ENCODE results near the gene EFEMP2.

Gene EFEMP2

GRCh38 chr11:65920372-65920802 is 47.8 kb upstream of the EFEMP2 start:
- Histone ChIP-seq H3K4me2 (ENCODE audit: low read depth, low read length, poor library complexity, severe bottlenecking) (peak overlapping the region; percentile 98), H3K9me2 (replicated peaks; ENCODE audit: low read depth, low read length) (no peaks in the 10 kb centered on the region), H3K36me3 (ENCODE audit: insufficient read depth, low read length) (peaks cover 8% of the 10 kb centered on the region; the same call in 1 of the 2 replicates), H2AFZ (ENCODE audit: low read length) (no peak overlapping the region), H3K79me2 (ENCODE audit: insufficient read depth, low read length) (peaks cover 43% of the 10 kb centered on the region), H3K4me3 (ENCODE audit: low read length, poor library complexity, severe bottlenecking) (peak overlapping the region; percentile 96), H3K4me1 (ENCODE audit: insufficient read depth, low read length, poor library complexity, severe bottlenecking) (peaks cover 33% of the 10 kb centered on the region), H3K27me3 (ENCODE audit: insufficient read depth, low read length, poor library complexity, severe bottlenecking) (no peaks in the 10 kb centered on the region), H3K9ac (ENCODE audit: low read depth, low read length, poor library complexity, severe bottlenecking) (peak overlapping the region; percentile 82), H4K20me1 (ENCODE audit: insufficient read depth, low read length, poor library complexity, severe bottlenecking) (peaks cover 15% of the 10 kb centered on the region), H3F3A (ENCODE audit: low read depth) (no peaks in the 10 kb centered on the region), H3K9me3 (ENCODE audit: insufficient read depth, low read depth, low read length) (no peaks in the 10 kb centered on the region)
- TF ChIP-seq EZH2phosphoT487 (IDR thresholded peaks at IDR 0.05; ENCODE audit: borderline replicate concordance), result no peak
- TF ChIP-seq, protein P1, sequence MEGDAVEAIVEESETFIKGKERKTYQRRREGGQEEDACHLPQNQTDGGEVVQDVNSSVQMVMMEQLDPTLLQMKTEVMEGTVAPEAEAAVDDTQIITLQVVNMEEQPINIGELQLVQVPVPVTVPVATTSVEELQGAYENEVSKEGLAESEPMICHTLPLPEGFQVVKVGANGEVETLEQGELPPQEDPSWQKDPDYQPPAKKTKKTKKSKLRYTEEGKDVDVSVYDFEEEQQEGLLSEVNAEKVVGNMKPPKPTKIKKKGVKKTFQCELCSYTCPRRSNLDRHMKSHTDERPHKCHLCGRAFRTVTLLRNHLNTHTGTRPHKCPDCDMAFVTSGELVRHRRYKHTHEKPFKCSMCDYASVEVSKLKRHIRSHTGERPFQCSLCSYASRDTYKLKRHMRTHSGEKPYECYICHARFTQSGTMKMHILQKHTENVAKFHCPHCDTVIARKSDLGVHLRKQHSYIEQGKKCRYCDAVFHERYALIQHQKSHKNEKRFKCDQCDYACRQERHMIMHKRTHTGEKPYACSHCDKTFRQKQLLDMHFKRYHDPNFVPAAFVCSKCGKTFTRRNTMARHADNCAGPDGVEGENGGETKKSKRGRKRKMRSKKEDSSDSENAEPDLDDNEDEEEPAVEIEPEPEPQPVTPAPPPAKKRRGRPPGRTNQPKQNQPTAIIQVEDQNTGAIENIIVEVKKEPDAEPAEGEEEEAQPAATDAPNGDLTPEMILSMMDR (conservative IDR thresholded peaks at IDR 0.05; ENCODE audit: low read length), result no peak

GRCh38 chr11:65919573-65920371 is 47.2 kb upstream of the EFEMP2 start:
- no peak for TF ChIP-seq EZH2phosphoT487 (IDR thresholded peaks at IDR 0.05; ENCODE audit: borderline replicate concordance)
- TF ChIP-seq, protein P1 (conservative IDR thresholded peaks at IDR 0.05; ENCODE audit: low read length), result no peak
- Histone ChIP-seq H3F3A (ENCODE audit: low read depth) (no peaks in the 10 kb centered on the region), H3K9me3 (ENCODE audit: insufficient read depth, low read depth, low read length) (no peaks in the 10 kb centered on the region), H2AFZ (ENCODE audit: low read length) (peak overlapping the region; percentile 94), H3K4me1 (ENCODE audit: insufficient read depth, low read length, poor library complexity, severe bottlenecking) (peaks cover 33% of the 10 kb centered on the region), H3K4me3 (ENCODE audit: low read length, poor library complexity, severe bottlenecking) (peak overlapping the region; percentile 96), H4K20me1 (ENCODE audit: insufficient read depth, low read length, poor library complexity, severe bottlenecking) (peaks cover 15% of the 10 kb centered on the region), H3K9ac (ENCODE audit: low read depth, low read length, poor library complexity, severe bottlenecking) (peak overlapping the region; percentile 82), H3K27me3 (ENCODE audit: insufficient read depth, low read length, poor library complexity, severe bottlenecking) (no peaks in the 10 kb centered on the region), H3K36me3 (ENCODE audit: insufficient read depth, low read length) (peaks cover 8% of the 10 kb centered on the region; the same call in 1 of the 2 replicates), H3K79me2 (ENCODE audit: insufficient read depth, low read length) (peaks cover 43% of the 10 kb centered on the region), H3K4me2 (ENCODE audit: low read depth, low read length, poor library complexity, severe bottlenecking) (peak overlapping the region; percentile 98), H3K9me2 (replicated peaks; ENCODE audit: low read depth, low read length) (no peaks in the 10 kb centered on the region)

DNA sequence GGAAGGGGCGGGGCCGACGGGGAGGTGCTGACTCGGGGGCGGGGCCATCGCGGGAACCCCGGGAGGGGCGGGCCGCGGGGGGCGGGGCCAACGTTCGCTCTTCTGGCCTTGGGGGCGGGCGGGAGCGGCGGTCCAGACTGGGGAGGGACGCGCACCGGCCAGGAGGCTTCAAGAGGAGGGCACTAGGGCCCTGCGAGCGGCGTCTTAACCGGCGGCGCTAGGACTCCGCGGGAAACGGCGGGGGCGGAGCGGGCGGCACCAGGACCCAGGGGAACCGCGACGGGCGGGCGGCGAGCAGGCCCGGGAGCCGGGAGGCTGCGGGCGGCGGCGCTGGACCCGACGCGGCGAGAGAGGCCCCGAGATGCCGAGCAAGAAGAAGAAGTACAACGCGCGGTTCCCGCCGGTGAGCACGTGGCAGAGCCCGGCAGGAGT is 46.6 kb upstream of the EFEMP2 start, which contains the start of gene DRAP1:
DRAP1 (plus strand) TSS at position 286 of the 432 bp plus-strand sequence; CDS start at position 362, 76 bp downstream.
- H3K4me1 ChIP-seq (ENCODE audit: insufficient read depth, low read length, poor library complexity, severe bottlenecking), result peaks cover 33% of the 10 kb centered on the region
- H3F3A ChIP-seq (ENCODE audit: low read depth), result no peaks in the 10 kb centered on the region

More for the DNA sequence above, 46.6 kb upstream of the EFEMP2 start, which contains the start of gene DRAP1:
- Histone ChIP-seq H3K36me3 (ENCODE audit: insufficient read depth, low read length) (peaks cover 8% of the 10 kb centered on the region; the same call in 1 of the 2 replicates), H3K79me2 (ENCODE audit: insufficient read depth, low read length) (peaks cover 43% of the 10 kb centered on the region), H4K20me1 (ENCODE audit: insufficient read depth, low read length, poor library complexity, severe bottlenecking) (peaks cover 15% of the 10 kb centered on the region), H2AFZ (ENCODE audit: low read length) (peak within 1 kb of the TSS; percentile 94), H3K4me3 (ENCODE audit: low read length, poor library complexity, severe bottlenecking) (peak within 1 kb of the TSS; percentile 99), H3K9me2 (replicated peaks; ENCODE audit: low read depth, low read length) (no peaks in the 10 kb centered on the region), H3K27me3 (ENCODE audit: insufficient read depth, low read length, poor library complexity, severe bottlenecking) (no peaks in the 10 kb centered on the region), H3K9me3 (ENCODE audit: insufficient read depth, low read depth, low read length) (no peaks in the 10 kb centered on the region), H3K4me2 (ENCODE audit: low read depth, low read length, poor library complexity, severe bottlenecking) (peak within 1 kb of the TSS; percentile 98), H3K9ac (ENCODE audit: low read depth, low read length, poor library complexity, severe bottlenecking) (peak within 1 kb of the TSS; percentile 93)
- TF ChIP-seq, protein P1 (conservative IDR thresholded peaks at IDR 0.05; ENCODE audit: low read length), result no peak
- TF ChIP-seq EZH2phosphoT487 (IDR thresholded peaks at IDR 0.05; ENCODE audit: borderline replicate concordance), result no peak
